Left colon (tissue), 2 donors: Measurements from ENCODE around the gene FAM180A. TPM values are rescaled to one million over a fixed set of nuclear protein-coding genes. Genes with fewer than 3 reads are reported as not detected.
"Not testable (repeated sequence)": the region's sequence is repeated elsewhere in the genome, so short reads cannot be mapped to it uniquely, and the experiment has no call there.

Experiments
- ATAC-seq: fragments of 200-7000 bp; cut with Tn5 transposase; one replicate; pipeline ENCODE4 v1.9.1; 2020; ENCODE audit warnings: mild to moderate bottlenecking, moderate library complexity
- DNase-seq, 2 donors: peaks; one replicate each; pipeline ENCODE4 v3.0.0-alpha.2; 2020
- intact Hi-C, 2 donors: fragments of 100-400 bp; cut with DNase I in 1 of 2; cut with micrococcal nuclease in 1 of 2; formaldehyde crosslinking; loops; one replicate each; pipeline versions ENCODE4 v1.11.2 to v1.14.0; 2022; cut with DNase I, micrococcal nuclease
- total RNA-seq, 2 donors: library from RNA; stranded (reverse); fragmentation: NEBNext Ultra II Directional; extraction: Animal tissue kit (Norgen Biotek cat#: 25700); gene quantifications; one replicate each; pipeline ENCODE4 v1.2.1, GENCODE V29; 2021
- donor health status: DM: no; HTN: no; CAD: no.
- donor health status: DM: yes; HTN: yes; CAD: no.

The FAM180A gene
- total RNA-seq, 2 donors from 2014 or later = 0.89 to 2.0 TPM

- intact Hi-C loops = no loop called here
- no peak for DNase-seq
- ATAC-seq = no peak
Observed at GRCh38 chr7:135704698-135705097, 43.9 kb downstream of the FAM180A start.

GRCh38 chr7:135704074-135704473 is 44.5 kb downstream of the FAM180A start:
- ATAC-seq = no peak
- intact Hi-C loops = no loop called here
- no peak for DNase-seq

GRCh38 chr7:135697276-135698049 is 51.1 kb downstream of the FAM180A start:
- DNase-seq (no peak), ATAC-seq (no peak)
- intact Hi-C loops = no loop called here

- intact Hi-C loops = no loop called here
- DNase-seq = no peak
- ATAC-seq = no peak
Observed at GRCh38 chr7:135693558-135693957, 55.1 kb downstream of the FAM180A start.

GRCh38 chr7:135692606-135693005 is 56.0 kb downstream of the FAM180A start:
- ATAC-seq, intact Hi-C loops: not testable (repeated sequence)

GRCh38 chr7:135692055-135692454 is 56.6 kb downstream of the FAM180A start:
- intact Hi-C loops = no loop called here
- no peak for ATAC-seq
- no peak for DNase-seq

More at GRCh38 chr7:135692606-135693005, 56.0 kb downstream of the FAM180A start:
- not testable (repeated sequence) for DNase-seq

GRCh38 chr7:135690566-135690965 is 58.0 kb downstream of the FAM180A start:
- intact Hi-C loops = no loop called here
- no peak for ATAC-seq
- DNase-seq = no peak

- no peak for DNase-seq
- intact Hi-C loops = no loop called here
- ATAC-seq = no peak
Observed at GRCh38 chr7:135687466-135687865, 61.1 kb downstream of the FAM180A start.

GRCh38 chr7:135685306-135686084 is 63.1 kb downstream of the FAM180A start:
- intact Hi-C loops = no loop called here
- ATAC-seq (no peak), DNase-seq (no peak)

- no peak for DNase-seq
- intact Hi-C loops = no loop called here
- ATAC-seq = no peak
Observed at GRCh38 chr7:135684699-135685098, 63.9 kb downstream of the FAM180A start.

- intact Hi-C loops = no loop called here
- ATAC-seq (no peak), DNase-seq (no peak)
Observed at GRCh38 chr7:135684136-135684535, 64.5 kb downstream of the FAM180A start.

- intact Hi-C loops = no loop called here
- ATAC-seq = no peak
- DNase-seq = no peak
Observed at GRCh38 chr7:135683609-135684008, 65.0 kb downstream of the FAM180A start.

GRCh38 chr7:135682191-135682590 is 66.4 kb downstream of the FAM180A start:
- DNase-seq (no peak), ATAC-seq (no peak)
- intact Hi-C loops = no loop called here

GRCh38 chr7:135681762-135682161 is 66.9 kb downstream of the FAM180A start:
- ATAC-seq = no peak
- DNase-seq = no peak
- intact Hi-C loops = no loop called here

Other genes with a start within 250 kb of the FAM180A start
- gene CNOT4, start 238.7 kb downstream of the FAM180A start, total RNA-seq = 10 to 100 TPM; 17.4 to 21.0 TPM
- 10 to 100 TPM; 25.8 to 36.8 TPM for gene NUP205, start 190.9 kb downstream of the FAM180A start, total RNA-seq
- 10 to 100 TPM; 22.6 to 30.4 TPM for gene STMP1, start 86.3 kb downstream of the FAM180A start, total RNA-seq
- gene SLC13A4, start 20.6 kb downstream of the FAM180A start, total RNA-seq = not detected
- 10 to 100 TPM; 96.5 to 97.6 TPM for gene MTPN, start 228.5 kb upstream of the FAM180A start, total RNA-seq